GM08714 (cell line): Measurements from ENCODE around the gene ZNF318.
"Not testable (repeated sequence)": the region's sequence is repeated elsewhere in the genome, so short reads cannot be mapped to it uniquely, and the experiment has no call there.

Experiments used
- H3K4me3 ChIP-seq: fragments of 200-500 bp; sonication (Bioruptor generic); 2 replicates; pipeline ENCODE4 v1.5.1; 2014; ENCODE audit warnings: mild to moderate bottlenecking, low read length, inconsistent platforms
- ZNF274 ChIP-seq: IDR thresholded peaks from 2 replicates; pipeline ENCODE4 v1.6.1; 2012; ENCODE audit warnings: mild to moderate bottlenecking, low read depth, low read length

Gene ZNF318

GRCh38 chr6:43303751-43304331 lies 65.6 kb downstream of the ZNF318 start:
- TF ChIP-seq ZNF274, result no peak
- no peak overlapping the region for H3K4me3 ChIP-seq

GRCh38 chr6:43303006-43303405 lies 66.4 kb downstream of the ZNF318 start:
- H3K4me3 ChIP-seq, result not testable (repeated sequence)

- H3K4me3 ChIP-seq, result no peak overlapping the region
- no peak for TF ChIP-seq ZNF274
Measured at GRCh38 chr6:43302126-43302525, 67.3 kb downstream of the ZNF318 start.

GRCh38 chr6:43301081-43301870 lies 68.2 kb downstream of the ZNF318 start:
- H3K4me3 ChIP-seq, result no peak overlapping the region

GRCh38 chr6:43299338-43300293 lies 69.8 kb downstream of the ZNF318 start:
- TF ChIP-seq ZNF274, result no peak

More at GRCh38 chr6:43301081-43301870, 68.2 kb downstream of the ZNF318 start:
- TF ChIP-seq ZNF274, result no peak

GRCh38 chr6:43298565-43299337 lies 70.7 kb downstream of the ZNF318 start:
- H3K4me3 ChIP-seq, result no peak overlapping the region
- TF ChIP-seq ZNF274, result no peak

More at GRCh38 chr6:43299338-43300293, 69.8 kb downstream of the ZNF318 start:
- H3K4me3 ChIP-seq, result no peak overlapping the region

- no peak for TF ChIP-seq ZNF274
- H3K4me3 ChIP-seq, result no peak within 1 kb of the TSS
Measured at GRCh38 chr6:43297644-43298564, 71.5 kb downstream of the ZNF318 start, which contains the start of gene SLC22A7. SLC22A7 (plus strand) TSS chr6:43298260; CDS start chr6:43298359, 99 bp downstream.

- TF ChIP-seq ZNF274, result no peak
- no peak overlapping the region for H3K4me3 ChIP-seq
Measured at GRCh38 chr6:43296780-43297497, 72.5 kb downstream of the ZNF318 start.

- no peak overlapping the region for H3K4me3 ChIP-seq
- TF ChIP-seq ZNF274, result no peak
Measured at GRCh38 chr6:43295456-43295855, 74.0 kb downstream of the ZNF318 start.

GRCh38 chr6:43294536-43294935 lies 74.9 kb downstream of the ZNF318 start:
- TF ChIP-seq ZNF274, result no peak
- no peak overlapping the region for H3K4me3 ChIP-seq

GRCh38 chr6:43293698-43294097 lies 75.7 kb downstream of the ZNF318 start:
- TF ChIP-seq ZNF274, result no peak
- no peak overlapping the region for H3K4me3 ChIP-seq

GRCh38 chr6:43292763-43293318 lies 76.6 kb downstream of the ZNF318 start:
- no peak overlapping the region for H3K4me3 ChIP-seq
- no peak for TF ChIP-seq ZNF274
